Lung (tissue), 5 donors: ENCODE measurements around the gene SLC35F5. TPM values are rescaled to one million over a fixed set of nuclear protein-coding genes. Genes with fewer than 3 reads are reported as not detected.

Experiments used
- polyA plus RNA-seq, 2 donors: library from polyadenylated mRNA; stranded (reverse); fragments of 200-250 nt; gene quantifications; one replicate each; pipeline ENCODE4 v1.2.1, GENCODE V29; 2013
- small RNA-seq: library from RNA; depleted of rRNA; stranded (forward); fragments of <200 nt; gene quantifications from one replicate; pipeline ENCODE3, GENCODE V24; 2014; ENCODE audit warnings: low replicate concordance
- total RNA-seq, 2 donors: library from RNA; depleted of rRNA in 1 of 2; stranded (reverse); fragments of >200 nt in 1 of 2; gene quantifications; one replicate each; pipeline ENCODE4 v1.2.1, GENCODE V29; 2014 to 2021
- donor health status: Bipolar disorder and iron deficiency.
- donor health status: healthy.
- donor health status: DM: yes; HTN: yes; CAD: no.

The SLC35F5 gene
- total and polyA plus RNA-seq, 4 donors = 17.8 to 216 (median 37.9) TPM

Small RNAs within 50 kb of the gene (small RNA-seq; reads per million reads assigned to genes)
- not detected for gene MIR4782
- not detected for gene RNU6-744P

Other genes starting within 250 kb of the SLC35F5 start
- gene RABL2A, start 129.4 kb downstream of the SLC35F5 start, total RNA-seq = 10 to 100 TPM; 22.7 to 39.8 TPM
- gene RABL2A, start 129.4 kb downstream of the SLC35F5 start, polyA plus RNA-seq = 10 to 100 TPM; 10.6 to 16.3 TPM
- 100 to 1,000 TPM; 153 to 260 TPM for gene ACTR3, start 133.4 kb upstream of the SLC35F5 start, total RNA-seq
- gene ACTR3, start 133.4 kb upstream of the SLC35F5 start, polyA plus RNA-seq = 100 to 1,000 TPM in 1 of 2 donors, 10 to 100 TPM in 1; 35.5 to 216 TPM